Stomach (tissue), 4 donors: ENCODE measurements around the gene PM20D2.

Source experiments
- CTCF ChIP-seq, 7 experiments: fragments of 450-650 bp in 4 of 7; fragments of 200-600 bp in 3 of 7; sonication (generic) in 3 of 7; IDR thresholded peaks; one replicate each; pipeline ENCODE4 v1.5.1; 2016 to 2019; ENCODE audit warnings: antibody characterized with exemption in 7 of 7, control low read depth in 2 of 7, mild to moderate bottlenecking in 1 of 7
- POLR2AphosphoS5 ChIP-seq, 3 donors: sonication (generic); formaldehyde crosslinking; IDR thresholded peaks; one replicate each; pipeline ENCODE4 v1.6.1; 2016; ENCODE audit warnings: antibody characterized with exemption in 3 of 3

DNA sequence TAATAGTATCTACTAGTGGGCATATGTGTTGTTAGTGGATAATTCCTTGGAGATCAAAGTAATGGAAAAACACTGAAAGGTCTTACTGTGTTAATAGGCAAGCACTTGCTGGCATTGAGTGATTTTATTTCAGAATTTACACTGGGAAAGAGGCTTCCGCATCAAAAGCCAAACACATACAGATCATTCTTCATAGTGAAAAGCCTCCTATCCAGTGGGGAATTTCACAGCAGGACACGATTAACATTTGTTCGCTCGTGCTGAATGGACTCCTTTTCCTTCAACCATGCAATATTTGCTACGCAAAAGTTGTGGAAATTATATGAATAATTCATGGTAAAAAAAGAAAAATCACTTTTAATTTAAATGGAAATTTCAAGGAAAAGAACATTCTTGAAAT lies 44.9 kb downstream of the PM20D2 start:
- TF ChIP-seq CTCF (IDR thresholded peaks at IDR 0.05), result no peak
- no peak for TF ChIP-seq POLR2AphosphoS5 (IDR thresholded peaks at IDR 0.05)
